H9 (cell line): Measurements from ENCODE around the gene SLC4A9. TPM values are rescaled to one million over a fixed set of nuclear protein-coding genes. Genes with fewer than 3 reads are reported as not detected.

Experiments
- DNase-seq: peaks from one replicate; pipeline ENCODE4 v3.0.0-alpha.2; 2017
- H2AFZ ChIP-seq: one replicate; pipeline ENCODE4 v1.6.1; 2013; ENCODE audit warnings: mild to moderate bottlenecking, low read length, control low read depth, moderate library complexity
- H2AK5ac ChIP-seq: 2 replicates; pipeline ENCODE4 v1.6.1; 2013; ENCODE audit warnings: low read length, control low read depth, mixed read lengths; ENCODE audit not compliant: insufficient read length
- H2BK120ac ChIP-seq: one replicate; pipeline ENCODE4 v1.6.1; 2013; ENCODE audit warnings: low read depth, mild to moderate bottlenecking, low read length, control low read depth, inconsistent platforms; ENCODE audit not compliant: poor library complexity, severe bottlenecking
- H2BK12ac ChIP-seq: 2 replicates; pipeline ENCODE4 v1.6.1; 2013; ENCODE audit warnings: low read length, control low read depth, mixed read lengths, low read depth; ENCODE audit not compliant: insufficient read length
- H2BK15ac ChIP-seq: 2 replicates; pipeline ENCODE4 v1.6.1; 2013; ENCODE audit warnings: low read depth, low read length, control low read depth
- H2BK20ac ChIP-seq: one replicate; pipeline ENCODE4 v1.6.1; 2013; ENCODE audit warnings: low read depth, mild to moderate bottlenecking, low read length, control low read depth, inconsistent platforms; ENCODE audit not compliant: poor library complexity, severe bottlenecking
- H2BK5ac ChIP-seq: 2 replicates; pipeline ENCODE4 v1.6.1; 2013; ENCODE audit warnings: low read length, control low read depth, mixed read lengths; ENCODE audit not compliant: insufficient read length
- H3K14ac ChIP-seq: 2 replicates; pipeline ENCODE4 v1.6.1; 2013; ENCODE audit warnings: low read length, control low read depth; ENCODE audit not compliant: insufficient read depth
- H3K18ac ChIP-seq: 2 replicates; pipeline ENCODE4 v1.6.1; 2013; ENCODE audit warnings: low read depth, mild to moderate bottlenecking, mixed read lengths, low read length, control low read depth; ENCODE audit not compliant: insufficient read length
- H3K23ac ChIP-seq: 2 replicates; pipeline ENCODE4 v1.6.1; 2013; ENCODE audit warnings: low read length, control low read depth, mixed read lengths, low read depth; ENCODE audit not compliant: insufficient read length
- H3K23me2 ChIP-seq: 2 replicates; pipeline ENCODE4 v1.6.1; 2013; ENCODE audit warnings: low read depth, mild to moderate bottlenecking, mixed read lengths, low read length, control low read depth; ENCODE audit not compliant: insufficient read length, poor library complexity, severe bottlenecking
- H3K27ac ChIP-seq: 2 replicates; pipeline ENCODE4 v1.5.1; 2013; ENCODE audit warnings: low read length, control low read depth, mixed read lengths, low read depth; ENCODE audit not compliant: insufficient read length
- H3K27me3 ChIP-seq: 2 replicates; pipeline ENCODE4 v1.6.1; 2013; ENCODE audit warnings: low read length, control low read depth, inconsistent platforms; ENCODE audit not compliant: insufficient read depth
- H3K4ac ChIP-seq: 2 replicates; pipeline ENCODE4 v1.6.1; 2013; ENCODE audit warnings: low read depth, mild to moderate bottlenecking, control low read depth, inconsistent platforms, low read length, moderate library complexity
- H3K4me1 ChIP-seq: 2 replicates; pipeline ENCODE4 v1.6.1; 2013; ENCODE audit warnings: low read length, control low read depth, inconsistent platforms; ENCODE audit not compliant: insufficient read depth
- H3K4me2 ChIP-seq: 2 replicates; pipeline ENCODE4 v1.6.1; 2013; ENCODE audit warnings: low read length, control low read depth, mixed read lengths; ENCODE audit not compliant: insufficient read length, insufficient read depth
- H3K56ac ChIP-seq: 2 replicates; pipeline ENCODE4 v1.6.1; 2013; ENCODE audit warnings: low read depth, mild to moderate bottlenecking, mixed read lengths, low read length, control low read depth; ENCODE audit not compliant: insufficient read length
- H3K79me1 ChIP-seq: 2 replicates; pipeline ENCODE4 v1.6.1; 2013; ENCODE audit warnings: low read depth, mild to moderate bottlenecking, moderate library complexity, low read length, control low read depth, inconsistent platforms; ENCODE audit not compliant: insufficient read depth, poor library complexity, severe bottlenecking
- H3K79me2 ChIP-seq: 2 replicates; pipeline ENCODE4 v1.6.1; 2013; ENCODE audit warnings: low read length, control low read depth, inconsistent platforms; ENCODE audit not compliant: insufficient read depth
- H3K9ac ChIP-seq: 2 replicates; pipeline ENCODE4 v1.6.1; 2013; ENCODE audit warnings: low read length, control low read depth, mixed read lengths; ENCODE audit not compliant: insufficient read length; ENCODE audit errors: extremely low read depth
- H3K9me3 ChIP-seq: one replicate; pipeline ENCODE4 v1.6.1; 2013; ENCODE audit warnings: low read depth, low read length, inconsistent platforms; ENCODE audit not compliant: control insufficient read depth
- H3T11ph ChIP-seq: one replicate; pipeline ENCODE4 v1.6.1; 2013; ENCODE audit warnings: mild to moderate bottlenecking, low read length, control low read depth, inconsistent platforms
- H4K20me1 ChIP-seq: one replicate; pipeline ENCODE4 v1.6.1; 2013; ENCODE audit not compliant: control insufficient read depth, insufficient read length, insufficient read depth
- H4K5ac ChIP-seq: 2 replicates; pipeline ENCODE4 v1.6.1; 2013; ENCODE audit warnings: low read depth, mild to moderate bottlenecking, mixed read lengths, low read length, control low read depth; ENCODE audit not compliant: insufficient read length
- H4K8ac ChIP-seq: replicated peaks from 2 replicates; pipeline ENCODE4 v1.6.1; 2013; ENCODE audit warnings: low read length, control low read depth, mixed read lengths, low read depth; ENCODE audit not compliant: insufficient read length
- H4K91ac ChIP-seq: 2 replicates; pipeline ENCODE4 v1.6.1; 2013; ENCODE audit warnings: low read depth, mild to moderate bottlenecking, moderate library complexity, mixed read lengths, low read length, control low read depth; ENCODE audit not compliant: insufficient read length
- H3K27ac Mint-ChIP-seq, 3 experiments: 2 replicates in 2 of 3; 3 replicates in 1 of 3; pipeline ENCODE4 v1.8.0; 2020 to 2021; ENCODE audit warnings: mixed read lengths in 3 of 3, mild to moderate bottlenecking in 1 of 3, moderate library complexity in 1 of 3
- H3K27me3 Mint-ChIP-seq: 2 replicates; pipeline ENCODE4 v1.8.0; 2021; ENCODE audit warnings: low read depth, mild to moderate bottlenecking, moderate library complexity, mixed read lengths
- H3K36me3 Mint-ChIP-seq, 3 experiments: 2 replicates in 2 of 3; 3 replicates in 1 of 3; pipeline ENCODE4 v1.8.0; 2020 to 2021; ENCODE audit warnings: low read depth in 3 of 3, mixed read lengths in 3 of 3; ENCODE audit not compliant: insufficient read depth in 1 of 3
- H3K4me1 Mint-ChIP-seq, 2 experiments: 2 replicates each; pipeline ENCODE4 v1.8.0; 2020; ENCODE audit warnings: mixed read lengths in 2 of 2
- H3K4me3 Mint-ChIP-seq, 2 experiments: 2 replicates in 1 of 2; 3 replicates in 1 of 2; pipeline ENCODE4 v1.8.0; 2020 to 2021; ENCODE audit warnings: mild to moderate bottlenecking in 2 of 2, mixed read lengths in 2 of 2, moderate library complexity in 1 of 2
- H3K9me3 Mint-ChIP-seq, 2 experiments: 2 replicates in 1 of 2; 3 replicates in 1 of 2; pipeline ENCODE4 v1.8.0; 2020; ENCODE audit warnings: mild to moderate bottlenecking in 2 of 2, mixed read lengths in 2 of 2, moderate library complexity in 1 of 2
- CTCF ChIP-seq: fragments of 200-600 bp; sonication (generic); conservative IDR thresholded peaks from 3 replicates; pipeline ENCODE4 v1.8.0; 2021; ENCODE audit warnings: antibody characterized with exemption, mild to moderate bottlenecking
- WGBS: extraction: QIAGEN DNeasy Blood & Tissue Kit; methylation state at CpG from one replicate; pipeline ENCODE4 v1.1.7; 2013; ENCODE audit warnings: missing lambda C conversion rate, low lambda C conversion rate, mixed read lengths; ENCODE audit not compliant: insufficient read length; ENCODE audit errors: extremely low coverage; 5-methylcytosine and 5-hydroxymethylcytosine counted together
- total RNA-seq: library from RNA; stranded (reverse); gene quantifications from 2 replicates; pipeline ENCODE4 v1.2.1, GENCODE V29; 2021

The SLC4A9 gene
- total RNA-seq, 1 experiment from 2014 or later, result 0.07 TPM

- no peak overlapping the region for H4K5ac ChIP-seq
These were observed 40.2 kb upstream of the SLC4A9 start for GRCh38 chr5:140319833-140320232.

More at GRCh38 chr5:140319833-140320232, 40.2 kb upstream of the SLC4A9 start:
- Histone ChIP-seq H3T11ph (no peak overlapping the region), H2BK12ac (no peak overlapping the region), H4K8ac (no peak overlapping the region), H3K4me2 (no peak overlapping the region), H3K9ac (no peak overlapping the region), H3K79me2 (no peaks in the 10 kb centered on the region), H2AK5ac (no peak overlapping the region), H3K27me3 (no peaks in the 10 kb centered on the region), H3K79me1 (no peaks in the 10 kb centered on the region), H4K20me1 (no peaks in the 10 kb centered on the region), H2BK15ac (no peak overlapping the region), H2BK20ac (no peak overlapping the region), H3K4ac (no peak overlapping the region), H3K27ac (no peak overlapping the region), H3K18ac (no peak overlapping the region), H4K91ac (no peak overlapping the region), H3K23me2 (no peaks in the 10 kb centered on the region), H2AFZ (no peak overlapping the region), H3K14ac (no peak overlapping the region), H3K23ac (no peak overlapping the region), H3K9me3 (no peaks in the 10 kb centered on the region), H2BK120ac (no peak overlapping the region), H3K56ac (no peak overlapping the region), H2BK5ac (no peak overlapping the region), H3K4me1 (no peaks in the 10 kb centered on the region)
- Mint-ChIP-seq H3K27ac (no peak overlapping the region; a peak in 1 of 7 replicates), H3K27me3 (no peaks in the 10 kb centered on the region; the same call in none of the 2 replicates), H3K36me3 (no peaks in the 10 kb centered on the region), H3K9me3 (no peaks in the 10 kb centered on the region; a peak in 1 of 5 replicates), H3K4me1 (no peaks in the 10 kb centered on the region), H3K4me3 (no peak overlapping the region)
- no peak for TF ChIP-seq CTCF
- WGBS, result no CpG with 5 or more reads among the region's 1 CpG
- DNase-seq, result no peak
